Liver (tissue), 3 donors: ENCODE data around the gene NEK5.

Experiments
- JUND ChIP-seq, 2 donors: IDR thresholded peaks; 2 replicates each; pipeline ENCODE4 v1.6.1; 2016; ENCODE audit warnings: antibody characterized with exemption in 2 of 2
- RXRA ChIP-seq, 2 donors: IDR thresholded peaks; 2 replicates each; pipeline ENCODE4 v1.6.1; 2017 to 2018; ENCODE audit warnings: antibody characterized with exemption in 2 of 2, mild to moderate bottlenecking in 1 of 2
- YY1 ChIP-seq: IDR thresholded peaks from 2 replicates; pipeline ENCODE4 v1.6.1; 2016; ENCODE audit warnings: antibody characterized with exemption, mild to moderate bottlenecking
- TF ChIP-seq, protein P1 (sequence below): fragments of 150-350 bp; IDR thresholded peaks from 2 replicates; pipeline ENCODE4 v1.5.1; 2017; ENCODE audit warnings: improper control_type of control experiment, low read depth, low read length; ENCODE audit not compliant: missing input control
- donor health status: healthy.
- donor health status: healthy.

GRCh38 chr13:52091473-52091872, 37.4 kb downstream of the NEK5 start:
- TF ChIP-seq, protein P1, sequence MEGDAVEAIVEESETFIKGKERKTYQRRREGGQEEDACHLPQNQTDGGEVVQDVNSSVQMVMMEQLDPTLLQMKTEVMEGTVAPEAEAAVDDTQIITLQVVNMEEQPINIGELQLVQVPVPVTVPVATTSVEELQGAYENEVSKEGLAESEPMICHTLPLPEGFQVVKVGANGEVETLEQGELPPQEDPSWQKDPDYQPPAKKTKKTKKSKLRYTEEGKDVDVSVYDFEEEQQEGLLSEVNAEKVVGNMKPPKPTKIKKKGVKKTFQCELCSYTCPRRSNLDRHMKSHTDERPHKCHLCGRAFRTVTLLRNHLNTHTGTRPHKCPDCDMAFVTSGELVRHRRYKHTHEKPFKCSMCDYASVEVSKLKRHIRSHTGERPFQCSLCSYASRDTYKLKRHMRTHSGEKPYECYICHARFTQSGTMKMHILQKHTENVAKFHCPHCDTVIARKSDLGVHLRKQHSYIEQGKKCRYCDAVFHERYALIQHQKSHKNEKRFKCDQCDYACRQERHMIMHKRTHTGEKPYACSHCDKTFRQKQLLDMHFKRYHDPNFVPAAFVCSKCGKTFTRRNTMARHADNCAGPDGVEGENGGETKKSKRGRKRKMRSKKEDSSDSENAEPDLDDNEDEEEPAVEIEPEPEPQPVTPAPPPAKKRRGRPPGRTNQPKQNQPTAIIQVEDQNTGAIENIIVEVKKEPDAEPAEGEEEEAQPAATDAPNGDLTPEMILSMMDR, result no peak
- TF ChIP-seq YY1 (no peak), JUND (IDR thresholded peaks at IDR 0.05) (no peak), RXRA (IDR thresholded peaks at IDR 0.05) (no peak)
